ENCODE results near the gene MVK. TPM values are rescaled to one million over a fixed set of nuclear protein-coding genes. Genes with fewer than 3 reads are reported as not detected.
"Not testable (repeated sequence)": the region's sequence is repeated elsewhere in the genome, so short reads cannot be mapped to it uniquely, and the experiment has no call there.

Gene MVK
- total RNA-seq, 4 donors from 2014 or later: 6.2 to 18.7 (median 12.2) TPM

- Histone ChIP-seq H3K36me3 (peaks cover 0 to 30% (median 19%) of the 10 kb centered on the region in 4 donors), H3K27me3 (peaks cover 0 to 7% (median 0%) of the 10 kb centered on the region in 4 donors), H3K4me3 (no peak overlapping the region), H3K4me1 (peaks cover 8 to 13% (median 10%) of the 10 kb centered on the region in 4 donors), H3K9me3 (no peaks in the 10 kb centered on the region), H3K27ac (replicated peaks in 1 of 4) (no peak overlapping the region)
- TF ChIP-seq CTCF (IDR thresholded peaks at IDR 0.05) (no peak), POLR2AphosphoS5 (IDR thresholded peaks at IDR 0.05) (no peak), POLR2A (IDR thresholded peaks at IDR 0.05; ENCODE audit: low read depth) (no peak), EP300 (IDR thresholded peaks at IDR 0.05) (no peak)
- intact Hi-C loops (cut with DNase I): loop anchor here (5.0 kb wide), 1 partner anchor 113 kb away; the partner anchor contains the start of gene FAM222A
- DNase-seq (ENCODE audit: extremely low spot score): no peak
- WGBS: 81% methylated on average over 7 of the region's 7 CpGs
These were observed 25.5 kb downstream of the MVK start for GRCh38 chr12:109599087-109599486.

- Histone ChIP-seq H3K4me3 (no peak overlapping the region), H3K9me3 (no peaks in the 10 kb centered on the region), H3K27me3 (peaks cover 0 to 10% (median 0%) of the 10 kb centered on the region in 4 donors), H3K4me1 (peaks cover 8 to 13% (median 10%) of the 10 kb centered on the region in 4 donors), H3K27ac (replicated peaks in 1 of 4) (no peak overlapping the region), H3K36me3 (peaks cover 0 to 16% (median 10%) of the 10 kb centered on the region in 4 donors)
- no peak for TF ChIP-seq POLR2A (IDR thresholded peaks at IDR 0.05; ENCODE audit: low read depth)
- TF ChIP-seq CTCF (IDR thresholded peaks at IDR 0.05): no peak
- TF ChIP-seq POLR2AphosphoS5 (IDR thresholded peaks at IDR 0.05): no peak
- no peak for TF ChIP-seq EP300 (IDR thresholded peaks at IDR 0.05)
- 93% methylated on average over 2 of the region's 2 CpGs for WGBS
- DNase-seq (ENCODE audit: extremely low spot score): no peak
- intact Hi-C loops (cut with DNase I): no loop called here
These were observed 26.9 kb downstream of the MVK start for GRCh38 chr12:109600481-109600880.

- TF ChIP-seq POLR2A (IDR thresholded peaks at IDR 0.05; ENCODE audit: low read depth) (no peak), CTCF (IDR thresholded peaks at IDR 0.05) (no peak), EP300 (IDR thresholded peaks at IDR 0.05) (no peak), POLR2AphosphoS5 (IDR thresholded peaks at IDR 0.05) (no peak)
- Histone ChIP-seq H3K27me3 (peaks cover 0 to 15% (median 0%) of the 10 kb centered on the region in 4 donors), H3K4me1 (peaks cover 8 to 13% (median 10%) of the 10 kb centered on the region in 4 donors), H3K9me3 (no peaks in the 10 kb centered on the region), H3K36me3 (peaks cover 0 to 11% (median 5%) of the 10 kb centered on the region in 4 donors), H3K4me3 (no peak overlapping the region), H3K27ac (replicated peaks in 1 of 4) (no peak overlapping the region)
- intact Hi-C loops (cut with DNase I): no loop called here
- 90% methylated on average over 6 of the region's 8 CpGs for WGBS
- no peak for DNase-seq (ENCODE audit: extremely low spot score)
These were observed 27.4 kb downstream of the MVK start for GRCh38 chr12:109600995-109601394.

- Histone ChIP-seq H3K27me3 (peaks cover 0 to 20% (median 0%) of the 10 kb centered on the region in 4 donors), H3K4me1 (peaks cover 13 to 18% (median 15%) of the 10 kb centered on the region in 4 donors), H3K36me3 (peaks cover 0 to 5% (median 2%) of the 10 kb centered on the region in 4 donors), H3K4me3 (no peak overlapping the region), H3K9me3 (no peaks in the 10 kb centered on the region), H3K27ac (replicated peaks in 1 of 4) (no peak overlapping the region)
- no peak for DNase-seq (ENCODE audit: extremely low spot score)
- intact Hi-C loops (cut with DNase I): no loop called here
- WGBS: 92% methylated on average over 8 of the region's 8 CpGs
- no peak for TF ChIP-seq CTCF (IDR thresholded peaks at IDR 0.05)
- TF ChIP-seq EP300 (IDR thresholded peaks at IDR 0.05): no peak
- no peak for TF ChIP-seq POLR2A (IDR thresholded peaks at IDR 0.05; ENCODE audit: low read depth)
- no peak for TF ChIP-seq POLR2AphosphoS5 (IDR thresholded peaks at IDR 0.05)
These were observed 28.0 kb downstream of the MVK start for GRCh38 chr12:109601557-109601956.

GRCh38 chr12:109602132-109602531 is 28.5 kb downstream of the MVK start:
- intact Hi-C loops (cut with DNase I); H3K36me3 ChIP-seq; H3K4me3 ChIP-seq; DNase-seq (ENCODE audit: extremely low spot score); H3K27ac ChIP-seq (replicated peaks in 1 of 4); H3K9me3 ChIP-seq: not testable (repeated sequence)
- peaks cover 14 to 24% (median 20%) of the 10 kb centered on the region in 4 donors for H3K4me1 ChIP-seq
- WGBS: 90% methylated on average over 5 of the region's 5 CpGs
- H3K27me3 ChIP-seq: peaks cover 0 to 25% (median 0%) of the 10 kb centered on the region in 4 donors

Measured in esophagus muscularis mucosa (tissue), 4 donors.